ENCODE measurements around the gene PSMA3.
A peak's percentile ranks its signal among the peaks of the same experiment; 100 is the strongest.

The PSMA3 gene

DNA sequence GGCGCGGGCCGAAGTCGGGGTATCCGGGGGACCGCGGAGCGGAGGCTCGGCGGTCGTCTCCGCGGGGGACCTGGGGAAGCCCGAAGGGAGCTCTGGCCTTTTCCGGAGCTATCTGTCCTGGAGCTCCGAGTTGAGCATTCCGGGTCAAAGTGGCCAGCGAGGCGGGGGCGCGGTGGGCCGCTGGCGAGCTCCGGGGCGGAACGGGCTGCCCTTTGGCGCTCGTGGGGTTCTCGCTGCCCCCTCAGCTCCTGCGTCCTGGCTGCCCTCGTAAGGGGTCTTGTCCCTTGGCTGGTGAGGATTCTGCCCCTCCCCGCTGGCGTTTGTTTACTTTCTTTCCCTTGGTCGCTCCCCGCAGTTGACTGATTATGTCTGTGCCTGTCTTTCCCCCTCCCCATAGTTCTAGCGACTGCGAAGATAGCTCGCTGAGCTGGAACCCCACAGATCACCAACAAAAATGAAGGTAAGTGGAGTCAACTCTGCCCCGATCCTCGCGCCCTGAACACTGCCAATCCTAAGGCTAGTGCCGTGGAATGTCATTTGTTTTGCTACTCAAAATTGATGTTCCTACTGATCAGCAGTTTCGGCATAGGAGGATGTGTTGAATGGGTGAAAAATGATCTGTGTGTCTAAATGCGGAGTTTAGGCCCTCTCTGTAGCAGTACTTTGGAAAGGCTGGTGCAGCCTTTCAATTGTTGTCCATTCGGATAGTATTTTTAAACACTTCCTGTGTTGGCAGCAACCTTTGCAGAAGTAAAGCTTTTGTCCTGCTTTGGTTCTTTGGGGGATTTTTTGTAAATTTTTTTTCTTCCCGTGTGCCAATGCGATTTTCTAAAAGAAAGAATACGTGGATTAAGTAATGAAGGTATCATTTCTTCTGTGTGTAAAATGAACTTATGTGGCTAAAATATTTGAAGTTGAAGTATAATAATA lies 55.0 kb downstream of the PSMA3 start:
- no peaks in the 10 kb centered on the region for H3K27me3 Mint-ChIP-seq (ENCODE audit: low read depth)
- H3K4me3 Mint-ChIP-seq: peak overlapping the region; percentile 98
- H3K27ac Mint-ChIP-seq: peak overlapping the region; percentile 93
- peak; percentile 30 for DNase-seq (ENCODE audit: low spot score)
- no peaks in the 10 kb centered on the region for H3K9me3 Mint-ChIP-seq
- H3K36me3 Mint-ChIP-seq (ENCODE audit: low read depth): peaks cover 42% of the 10 kb centered on the region
- H3K4me1 Mint-ChIP-seq (ENCODE audit: low read depth): peaks cover 12% of the 10 kb centered on the region

GRCh38 chr14:58301416-58301815 lies 56.8 kb downstream of the PSMA3 start:
- DNase-seq (ENCODE audit: low spot score): no peak
- H3K9me3 Mint-ChIP-seq: no peaks in the 10 kb centered on the region
- H3K27me3 Mint-ChIP-seq (ENCODE audit: low read depth): no peaks in the 10 kb centered on the region
- H3K4me3 Mint-ChIP-seq: no peak overlapping the region
- no peak overlapping the region for H3K27ac Mint-ChIP-seq
- H3K36me3 Mint-ChIP-seq (ENCODE audit: low read depth): peaks cover 40% of the 10 kb centered on the region
- peaks cover 15% of the 10 kb centered on the region for H3K4me1 Mint-ChIP-seq (ENCODE audit: low read depth)

DNA sequence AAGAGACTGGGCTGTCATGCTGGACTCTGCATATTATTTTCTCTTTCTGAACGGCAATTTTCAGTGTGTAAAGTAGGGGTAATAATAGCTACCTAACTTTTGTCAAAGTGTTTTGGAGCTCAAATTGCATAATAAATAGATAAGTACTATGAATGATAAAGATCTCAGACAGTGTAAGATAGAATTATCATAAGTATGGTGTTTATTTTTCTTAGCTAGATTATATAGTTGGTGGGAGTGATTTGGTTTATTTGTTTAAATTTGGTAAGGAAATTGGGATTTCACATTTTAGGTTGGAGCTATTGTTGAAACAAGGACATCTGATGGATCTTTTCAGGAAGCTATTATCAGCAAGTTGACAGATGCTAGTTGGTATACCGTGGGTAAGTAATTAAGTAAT lies 61.1 kb downstream of the PSMA3 start:
- H3K4me3 Mint-ChIP-seq: no peak overlapping the region
- no peaks in the 10 kb centered on the region for H3K27me3 Mint-ChIP-seq (ENCODE audit: low read depth)
- H3K9me3 Mint-ChIP-seq: no peaks in the 10 kb centered on the region
- peaks cover 14% of the 10 kb centered on the region for H3K4me1 Mint-ChIP-seq (ENCODE audit: low read depth)
- no peak overlapping the region for H3K27ac Mint-ChIP-seq
- no peak for DNase-seq (ENCODE audit: low spot score)
- H3K36me3 Mint-ChIP-seq (ENCODE audit: low read depth): peaks cover 41% of the 10 kb centered on the region

DNA sequence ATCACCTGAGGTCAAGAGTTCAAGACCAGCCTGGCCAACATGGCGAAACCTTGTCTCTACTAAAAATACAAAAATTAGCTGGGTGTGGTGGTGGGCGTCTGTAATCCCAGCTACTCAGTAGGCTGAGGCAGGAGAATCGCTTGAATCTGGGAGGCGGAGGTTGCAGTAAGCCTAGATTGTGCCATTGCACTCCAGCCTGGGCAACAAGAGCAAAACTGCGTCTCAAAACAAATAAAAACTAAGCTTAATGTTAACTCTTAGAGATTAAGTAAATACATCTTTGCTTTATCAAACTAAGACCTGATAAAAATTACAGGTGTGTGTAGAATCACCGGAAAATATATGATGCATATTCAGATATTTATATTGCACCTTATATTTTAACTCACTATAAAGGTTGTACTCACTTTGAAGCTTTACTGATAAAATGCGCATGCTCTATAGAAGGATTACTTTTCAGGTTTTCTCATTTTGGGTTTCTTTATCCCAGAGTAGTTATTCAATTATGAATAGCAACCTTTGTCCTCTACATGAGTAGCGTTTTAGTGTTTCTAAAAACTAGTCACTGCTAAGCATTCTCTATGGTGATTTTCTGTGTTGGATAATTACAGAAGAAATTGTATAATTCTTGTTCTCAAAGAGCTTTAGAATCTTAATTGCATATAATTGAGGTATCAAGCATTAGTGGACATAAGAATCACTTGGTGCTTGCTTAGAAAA lies 63.1 kb downstream of the PSMA3 start:
- Mint-ChIP-seq H3K9me3 (no peaks in the 10 kb centered on the region), H3K36me3 (ENCODE audit: low read depth) (peaks cover 33% of the 10 kb centered on the region), H3K4me1 (ENCODE audit: low read depth) (peaks cover 12% of the 10 kb centered on the region), H3K27me3 (ENCODE audit: low read depth) (no peaks in the 10 kb centered on the region), H3K4me3 (no peak overlapping the region), H3K27ac (no peak overlapping the region)
- DNase-seq (ENCODE audit: low spot score): no peak

DNA sequence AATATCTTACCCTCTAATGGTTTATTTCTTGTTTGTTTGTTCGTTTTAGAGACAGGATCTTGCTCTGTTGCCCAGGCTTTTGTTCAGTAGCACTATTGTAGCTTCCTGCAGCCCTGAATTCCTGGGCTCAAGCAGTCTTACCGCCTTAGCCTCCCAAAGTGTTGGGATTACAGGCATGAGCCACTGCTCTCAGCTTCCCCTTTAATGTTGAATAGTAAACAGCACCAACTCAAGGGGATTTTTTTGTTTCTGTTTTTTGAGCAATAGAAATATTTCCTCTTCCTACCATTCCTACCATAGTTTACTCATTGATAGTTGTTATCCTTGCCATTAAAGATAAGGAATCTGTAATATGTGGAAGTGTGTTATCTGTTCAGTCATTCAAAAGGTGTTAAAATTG lies 64.4 kb downstream of the PSMA3 start:
- Mint-ChIP-seq H3K27ac (no peak overlapping the region), H3K36me3 (ENCODE audit: low read depth) (peaks cover 24% of the 10 kb centered on the region), H3K9me3 (no peaks in the 10 kb centered on the region), H3K27me3 (ENCODE audit: low read depth) (no peaks in the 10 kb centered on the region), H3K4me3 (no peak overlapping the region), H3K4me1 (ENCODE audit: low read depth) (peaks cover 9% of the 10 kb centered on the region)
- DNase-seq (ENCODE audit: low spot score): no peak

DNA sequence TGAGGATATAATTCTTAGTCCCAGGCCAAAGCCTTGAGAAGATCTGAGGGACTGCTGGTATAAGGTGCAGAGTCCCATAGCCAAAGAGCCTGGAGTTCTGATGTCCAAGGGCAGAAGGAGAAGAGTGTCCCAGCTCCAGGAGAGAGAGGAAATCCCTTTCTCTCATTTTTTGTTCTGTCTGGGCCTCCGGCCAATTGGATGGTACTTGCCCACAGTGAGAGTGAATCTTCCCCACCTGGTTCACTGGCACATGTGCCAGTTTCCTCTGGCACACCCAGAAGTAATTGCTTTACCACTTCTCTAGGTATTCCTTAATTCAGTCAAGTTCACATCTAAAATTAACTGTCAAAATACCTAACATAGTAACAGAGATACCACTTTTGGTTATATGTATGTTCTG lies 69.1 kb downstream of the PSMA3 start:
- H3K4me1 Mint-ChIP-seq (ENCODE audit: low read depth): peaks cover 1% of the 10 kb centered on the region
- no peak overlapping the region for H3K27ac Mint-ChIP-seq
- no peak for DNase-seq (ENCODE audit: low spot score)
- peaks cover 24% of the 10 kb centered on the region for H3K36me3 Mint-ChIP-seq (ENCODE audit: low read depth)
- no peaks in the 10 kb centered on the region for H3K9me3 Mint-ChIP-seq
- H3K4me3 Mint-ChIP-seq: no peak overlapping the region
- H3K27me3 Mint-ChIP-seq (ENCODE audit: low read depth): no peaks in the 10 kb centered on the region

DNA sequence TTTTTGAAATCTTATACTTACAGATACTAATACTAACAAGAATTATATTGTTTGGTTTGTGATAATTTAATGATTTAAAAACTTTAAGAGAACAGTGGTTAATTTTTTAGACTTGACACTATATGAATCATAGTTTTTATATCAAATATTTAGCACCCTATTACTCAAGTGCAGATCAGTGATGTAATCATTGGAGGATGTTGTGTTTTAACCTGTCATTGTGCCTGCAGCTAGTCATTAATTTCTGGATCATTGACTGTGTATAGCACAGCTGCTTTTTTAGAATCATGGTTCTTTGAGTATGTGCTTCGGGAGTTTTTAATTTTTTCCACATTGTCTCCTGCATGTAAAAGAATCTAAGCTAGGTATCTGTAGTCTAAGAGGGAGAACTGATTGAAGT lies 71.0 kb downstream of the PSMA3 start:
- H3K27me3 Mint-ChIP-seq (ENCODE audit: low read depth): no peaks in the 10 kb centered on the region
- no peaks in the 10 kb centered on the region for H3K4me1 Mint-ChIP-seq (ENCODE audit: low read depth)
- no peak for DNase-seq (ENCODE audit: low spot score)
- H3K36me3 Mint-ChIP-seq (ENCODE audit: low read depth): peaks cover 19% of the 10 kb centered on the region
- H3K9me3 Mint-ChIP-seq: no peaks in the 10 kb centered on the region
- H3K4me3 Mint-ChIP-seq: no peak overlapping the region
- no peak overlapping the region for H3K27ac Mint-ChIP-seq
